Vagina (tissue), 2 donors: ENCODE results near the gene PICALM.

Experiments used
- CTCF ChIP-seq, 3 experiments: fragments of 450-650 bp in 2 of 3; fragments of 200-600 bp in 1 of 3; sonication (generic) in 1 of 3; IDR thresholded peaks; one replicate each; pipeline ENCODE4 v1.5.1; 2017 to 2019; ENCODE audit warnings: antibody characterized with exemption in 3 of 3, mild to moderate bottlenecking in 2 of 3, moderate library complexity in 2 of 3
- POLR2A ChIP-seq, 2 donors: fragments of 450-650 bp; IDR thresholded peaks; one replicate each; pipeline ENCODE4 v1.6.1; 2017; ENCODE audit warnings: antibody characterized with exemption in 2 of 2, mild to moderate bottlenecking in 2 of 2, moderate library complexity in 2 of 2
- POLR2AphosphoS5 ChIP-seq, 2 donors: sonication (generic); formaldehyde crosslinking; IDR thresholded peaks; one replicate each; pipeline ENCODE4 v1.9.0; 2017; ENCODE audit warnings: antibody characterized with exemption in 2 of 2, mild to moderate bottlenecking in 2 of 2, low read depth in 1 of 2; ENCODE audit not compliant: insufficient read depth in 1 of 2

- TF ChIP-seq POLR2A (IDR thresholded peaks at IDR 0.05), result no peak
- no peak for TF ChIP-seq CTCF (IDR thresholded peaks at IDR 0.05)
- no peak for TF ChIP-seq POLR2AphosphoS5 (IDR thresholded peaks at IDR 0.05; ENCODE audit: insufficient read depth in 1 of 2, low read depth in 1 of 2)
Observed at GRCh38 chr11:86073948-86074347, 5.1 kb upstream of the PICALM start.
